Uterus (tissue), 4 donors: ENCODE measurements around the gene C11orf86. TPM values are rescaled to one million over a fixed set of nuclear protein-coding genes. Genes with fewer than 3 reads are reported as not detected.
"Not testable (repeated sequence)": the region's sequence is repeated elsewhere in the genome, so short reads cannot be mapped to it uniquely, and the experiment has no call there.

Experiments
- DNase-seq, 2 donors: peaks; one replicate each; pipeline ENCODE4 v3.0.0-alpha.2; 2019 to 2020
- H3K27ac ChIP-seq, 2 donors: fragments of 200-600 bp; sonication (generic); 1 replicate in 1 of 2; 2 replicates in 1 of 2; pipeline ENCODE4 v1.5.1; 2016 to 2018
- H3K27me3 ChIP-seq, 2 donors: fragments of 200-600 bp; sonication (generic); one replicate each; pipeline ENCODE4 v1.5.1; 2018 to 2019; ENCODE audit warnings: control low read depth in 1 of 2
- H3K36me3 ChIP-seq, 2 donors: fragments of 200-600 bp; sonication (generic); one replicate each; pipeline ENCODE4 v1.5.1; 2019; ENCODE audit warnings: control low read depth in 1 of 2
- H3K4me1 ChIP-seq, 2 donors: fragments of 200-600 bp; sonication (generic); one replicate each; pipeline ENCODE4 v1.5.1; 2018 to 2019; ENCODE audit warnings: control low read depth in 1 of 2
- H3K4me3 ChIP-seq, 2 donors: fragments of 200-600 bp; sonication (generic); 1 replicate in 1 of 2; 2 replicates in 1 of 2; pipeline ENCODE4 v1.5.1; 2018 to 2019; ENCODE audit warnings: mild to moderate bottlenecking in 1 of 2
- H3K9me3 ChIP-seq, 2 donors: fragments of 200-600 bp; sonication (generic); one replicate each; pipeline ENCODE4 v1.5.1; 2019; ENCODE audit warnings: control low read depth in 1 of 2
- POLR2A ChIP-seq, 2 donors: fragments of 450-650 bp; IDR thresholded peaks; one replicate each; pipeline ENCODE4 v1.6.1; 2016; ENCODE audit warnings: antibody characterized with exemption in 2 of 2, mild to moderate bottlenecking in 1 of 2, moderate library complexity in 1 of 2
- intact Hi-C: fragments of 100-400 bp; cut with DNase I; formaldehyde crosslinking; loops from one replicate; pipeline ENCODE4 v1.15.1; 2023; ENCODE audit warnings: low total_unique reads
- total RNA-seq, 4 donors: library from RNA; depleted of rRNA in 3 of 4; stranded (reverse); fragments of >200 nt in 3 of 4; gene quantifications; one replicate each; pipeline versions ENCODE4 v1.1.0 to v1.2.4, GENCODE V29; 2014 to 2023
- TF ChIP-seq, protein P1 (sequence below), 4 experiments: fragments of 200-600 bp in 2 of 4; fragments of 450-650 bp in 2 of 4; sonication (generic) in 2 of 4; IDR thresholded peaks; one replicate each; pipeline ENCODE4 v1.5.1; 2016 to 2019; ENCODE audit warnings: antibody characterized with exemption in 4 of 4, mild to moderate bottlenecking in 2 of 4, moderate library complexity in 1 of 4
- donor health status: DM: yes; HTN: yes; CAD: no.

The C11orf86 gene
- total RNA-seq, 4 donors from 2014 or later, result not detected

DNA sequence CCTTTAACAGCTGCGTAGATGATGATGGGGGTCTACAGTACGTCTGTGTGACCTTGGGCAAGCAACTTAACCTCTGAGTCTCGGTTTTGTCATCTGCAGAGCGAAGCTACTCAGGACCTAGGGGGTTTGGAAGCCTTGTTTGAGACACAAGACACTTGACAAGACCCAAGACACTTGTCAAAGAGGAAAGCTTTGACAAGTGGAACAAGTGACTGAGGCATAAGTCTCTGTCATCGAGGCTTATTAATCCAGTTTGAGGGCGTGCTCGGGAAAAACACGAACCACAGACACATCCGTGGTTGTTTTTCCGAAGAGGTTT, 16.2 kb upstream of the C11orf86 start:
- H3K9me3 ChIP-seq, result no peaks in the 10 kb centered on the region
- peak overlapping the region; percentile 50 to 84 for H3K4me3 ChIP-seq
- H3K36me3 ChIP-seq, result no peaks in the 10 kb centered on the region
- intact Hi-C loops, result no loop called here
- no peak for TF ChIP-seq POLR2A (IDR thresholded peaks at IDR 0.05)
- TF ChIP-seq, protein P1, sequence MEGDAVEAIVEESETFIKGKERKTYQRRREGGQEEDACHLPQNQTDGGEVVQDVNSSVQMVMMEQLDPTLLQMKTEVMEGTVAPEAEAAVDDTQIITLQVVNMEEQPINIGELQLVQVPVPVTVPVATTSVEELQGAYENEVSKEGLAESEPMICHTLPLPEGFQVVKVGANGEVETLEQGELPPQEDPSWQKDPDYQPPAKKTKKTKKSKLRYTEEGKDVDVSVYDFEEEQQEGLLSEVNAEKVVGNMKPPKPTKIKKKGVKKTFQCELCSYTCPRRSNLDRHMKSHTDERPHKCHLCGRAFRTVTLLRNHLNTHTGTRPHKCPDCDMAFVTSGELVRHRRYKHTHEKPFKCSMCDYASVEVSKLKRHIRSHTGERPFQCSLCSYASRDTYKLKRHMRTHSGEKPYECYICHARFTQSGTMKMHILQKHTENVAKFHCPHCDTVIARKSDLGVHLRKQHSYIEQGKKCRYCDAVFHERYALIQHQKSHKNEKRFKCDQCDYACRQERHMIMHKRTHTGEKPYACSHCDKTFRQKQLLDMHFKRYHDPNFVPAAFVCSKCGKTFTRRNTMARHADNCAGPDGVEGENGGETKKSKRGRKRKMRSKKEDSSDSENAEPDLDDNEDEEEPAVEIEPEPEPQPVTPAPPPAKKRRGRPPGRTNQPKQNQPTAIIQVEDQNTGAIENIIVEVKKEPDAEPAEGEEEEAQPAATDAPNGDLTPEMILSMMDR (IDR thresholded peaks at IDR 0.05), result no peak
- peak overlapping the region in 1 of 2 donors; percentile 58 for H3K27ac ChIP-seq
- H3K4me1 ChIP-seq, result peaks cover 0 to 7% of the 10 kb centered on the region in 2 donors
- H3K27me3 ChIP-seq, result no peaks in the 10 kb centered on the region
- no peak for DNase-seq

DNA sequence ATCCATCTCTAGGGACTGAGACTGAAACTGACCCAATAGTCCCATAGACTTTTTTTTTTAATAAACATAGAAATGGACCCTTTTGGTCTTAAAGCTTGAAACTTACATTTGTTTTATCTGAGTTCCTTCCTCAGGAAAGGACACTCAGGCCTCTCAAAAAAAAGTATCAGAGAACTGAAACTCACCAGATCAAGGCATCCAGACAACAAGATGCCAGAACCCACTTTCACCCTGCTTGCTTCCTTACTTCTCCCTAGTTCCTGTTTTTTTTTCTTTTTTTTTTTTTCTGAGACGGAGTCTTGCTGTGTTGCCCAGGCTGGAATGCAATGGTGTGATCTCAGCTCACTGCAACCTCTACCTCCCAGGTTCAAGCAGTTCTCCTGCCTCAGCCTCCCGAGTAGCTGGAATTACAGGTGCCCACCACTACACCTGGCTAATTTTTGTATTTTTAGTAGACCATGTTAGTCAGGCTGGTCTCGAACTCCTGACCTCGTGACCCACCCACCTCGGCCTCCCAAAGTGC, 13.4 kb upstream of the C11orf86 start:
- DNase-seq, H3K36me3 ChIP-seq, H3K27ac ChIP-seq, H3K9me3 ChIP-seq, intact Hi-C loops, H3K4me3 ChIP-seq, H3K4me1 ChIP-seq, H3K27me3 ChIP-seq: not testable (repeated sequence)

- H3K4me1 ChIP-seq, result peaks cover 0 to 7% of the 10 kb centered on the region in 2 donors
- no peak overlapping the region for H3K27ac ChIP-seq
- TF ChIP-seq, protein P1 (IDR thresholded peaks at IDR 0.05), result no peak
- no peak for TF ChIP-seq POLR2A (IDR thresholded peaks at IDR 0.05)
- no peaks in the 10 kb centered on the region for H3K36me3 ChIP-seq
- intact Hi-C loops, result no loop called here
- no peaks in the 10 kb centered on the region for H3K27me3 ChIP-seq
- H3K4me3 ChIP-seq, result no peak overlapping the region
- no peaks in the 10 kb centered on the region for H3K9me3 ChIP-seq
- DNase-seq, result no peak
Observed at GRCh38 chr11:66962247-66962646, 12.9 kb upstream of the C11orf86 start.

GRCh38 chr11:66962801-66963200, 12.3 kb upstream of the C11orf86 start:
- no peaks in the 10 kb centered on the region for H3K36me3 ChIP-seq
- no peak for DNase-seq

GRCh38 chr11:66964495-66964894, 10.6 kb upstream of the C11orf86 start:
- DNase-seq, result no peak
- Histone ChIP-seq H3K36me3 (no peaks in the 10 kb centered on the region), H3K27me3 (no peaks in the 10 kb centered on the region), H3K4me3 (no peak overlapping the region), H3K9me3 (no peaks in the 10 kb centered on the region), H3K27ac (no peak overlapping the region), H3K4me1 (no peaks in the 10 kb centered on the region)
- TF ChIP-seq POLR2A (IDR thresholded peaks at IDR 0.05), result no peak
- TF ChIP-seq, protein P1 (IDR thresholded peaks at IDR 0.05), result no peak
- intact Hi-C loops, result no loop called here

More at GRCh38 chr11:66962801-66963200, 12.3 kb upstream of the C11orf86 start:
- TF ChIP-seq, protein P1 (IDR thresholded peaks at IDR 0.05), result no peak
- TF ChIP-seq POLR2A (IDR thresholded peaks at IDR 0.05), result no peak
- H3K4me1 ChIP-seq, result peaks cover 0 to 2% of the 10 kb centered on the region in 2 donors
- H3K9me3 ChIP-seq, result no peaks in the 10 kb centered on the region
- intact Hi-C loops, result no loop called here
- H3K4me3 ChIP-seq, result no peak overlapping the region
- H3K27ac ChIP-seq, result no peak overlapping the region
- H3K27me3 ChIP-seq, result no peaks in the 10 kb centered on the region

DNA sequence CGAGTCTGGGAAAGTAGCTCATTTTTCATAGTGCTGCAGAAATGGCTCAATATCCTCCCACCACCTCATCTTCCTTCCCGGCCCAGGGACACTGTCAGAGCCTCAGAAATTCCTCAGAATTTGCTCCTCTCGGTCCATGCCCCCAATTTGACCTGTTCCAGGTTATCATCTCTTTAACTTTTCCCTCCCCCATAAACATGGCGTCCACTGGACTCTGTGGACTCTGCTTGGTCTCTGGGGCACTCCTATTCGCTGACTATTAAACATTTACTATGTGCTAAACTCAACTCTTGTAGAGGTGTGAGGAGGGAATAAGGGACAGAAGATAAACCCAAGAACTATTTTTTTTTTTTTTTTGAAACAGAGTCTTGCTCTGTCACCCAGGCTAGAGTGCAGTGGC, 8.8 kb upstream of the C11orf86 start:
- no peaks in the 10 kb centered on the region for H3K9me3 ChIP-seq
- H3K4me1 ChIP-seq, result no peaks in the 10 kb centered on the region
- no peaks in the 10 kb centered on the region for H3K36me3 ChIP-seq
- no peaks in the 10 kb centered on the region for H3K27me3 ChIP-seq
- no peak overlapping the region for H3K4me3 ChIP-seq
- intact Hi-C loops, result no loop called here
- DNase-seq, result no peak
- H3K27ac ChIP-seq, result no peak overlapping the region
- TF ChIP-seq POLR2A (IDR thresholded peaks at IDR 0.05), result no peak
